Tibial artery (tissue), 4 donors: Measurements from ENCODE around the gene ADAMTS3.

Source experiments
- DNase-seq, 2 donors: peaks; one replicate each; pipeline ENCODE4 v3.0.0-alpha.2; 2019
- H3K27ac ChIP-seq, 2 donors: fragments of 200-600 bp; sonication (generic) in 1 of 2; 1 replicate in 1 of 2; 2 replicates in 1 of 2; pipeline ENCODE4 v1.5.1; 2018 to 2019; ENCODE audit warnings: mild to moderate bottlenecking in 1 of 2
- H3K27me3 ChIP-seq, 2 donors: fragments of 200-600 bp; sonication (generic) in 1 of 2; one replicate each; pipeline versions ENCODE4 v1.5.1 to v1.6.0; 2016 to 2019
- H3K36me3 ChIP-seq, 3 donors: fragments of 200-600 bp; sonication (generic) in 2 of 3; one replicate each; pipeline ENCODE4 v1.5.1; 2016 to 2019; ENCODE audit warnings: mild to moderate bottlenecking in 2 of 3
- H3K4me1 ChIP-seq, 4 donors: fragments of 200-600 bp; sonication (generic) in 2 of 4; 1 replicate in 3 of 4; 2 replicates in 1 of 4; pipeline ENCODE4 v1.5.1; 2016 to 2019
- H3K4me3 ChIP-seq, 2 donors: fragments of 200-600 bp; sonication (generic) in 1 of 2; 1 replicate in 1 of 2; 2 replicates in 1 of 2; pipeline ENCODE4 v1.5.1; 2018 to 2019; ENCODE audit warnings: mild to moderate bottlenecking in 2 of 2
- H3K9me3 ChIP-seq, 3 donors: fragments of 200-600 bp; sonication (generic) in 1 of 3; one replicate each; pipeline ENCODE4 v1.5.1; 2016 to 2019
- intact Hi-C: fragments of 100-400 bp; cut with DNase I; formaldehyde crosslinking; loops from one replicate; pipeline ENCODE4 v1.15.0; 2023; ENCODE audit warnings: low total_unique reads
- TF ChIP-seq, protein P1 (sequence below), 2 experiments: fragments of 200-600 bp in 1 of 2; fragments of 450-650 bp in 1 of 2; IDR thresholded peaks; one replicate each; pipeline ENCODE4 v1.5.1; 2017 to 2019; ENCODE audit warnings: antibody characterized with exemption in 2 of 2, mild to moderate bottlenecking in 1 of 2, moderate library complexity in 1 of 2

The ADAMTS3 gene

DNA sequence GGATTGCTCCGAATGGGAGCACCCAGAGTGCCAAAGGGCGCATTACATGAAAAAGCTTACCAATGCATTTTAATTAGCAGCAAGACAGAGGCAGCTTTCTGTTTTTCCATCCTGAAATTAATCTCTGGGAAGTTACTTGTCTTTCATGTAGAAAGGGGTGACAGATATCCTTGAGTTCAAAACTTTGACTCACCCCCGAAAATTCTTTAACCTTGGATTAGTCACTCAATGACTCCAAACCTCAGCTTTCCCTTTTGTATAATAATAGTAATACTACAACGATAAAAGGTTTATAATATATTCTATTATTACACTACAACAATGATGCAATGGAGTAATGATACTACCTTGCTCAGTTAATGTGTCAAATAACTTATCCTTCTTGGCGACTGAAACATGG lies 126.3 kb downstream of the ADAMTS3 start:
- no peak for DNase-seq
- Histone ChIP-seq H3K27me3 (no peaks in the 10 kb centered on the region), H3K9me3 (no peaks in the 10 kb centered on the region), H3K27ac (no peak overlapping the region), H3K36me3 (no peaks in the 10 kb centered on the region), H3K4me3 (no peak overlapping the region), H3K4me1 (peaks cover 0 to 17% (median 0%) of the 10 kb centered on the region in 4 donors)
- TF ChIP-seq, protein P1, sequence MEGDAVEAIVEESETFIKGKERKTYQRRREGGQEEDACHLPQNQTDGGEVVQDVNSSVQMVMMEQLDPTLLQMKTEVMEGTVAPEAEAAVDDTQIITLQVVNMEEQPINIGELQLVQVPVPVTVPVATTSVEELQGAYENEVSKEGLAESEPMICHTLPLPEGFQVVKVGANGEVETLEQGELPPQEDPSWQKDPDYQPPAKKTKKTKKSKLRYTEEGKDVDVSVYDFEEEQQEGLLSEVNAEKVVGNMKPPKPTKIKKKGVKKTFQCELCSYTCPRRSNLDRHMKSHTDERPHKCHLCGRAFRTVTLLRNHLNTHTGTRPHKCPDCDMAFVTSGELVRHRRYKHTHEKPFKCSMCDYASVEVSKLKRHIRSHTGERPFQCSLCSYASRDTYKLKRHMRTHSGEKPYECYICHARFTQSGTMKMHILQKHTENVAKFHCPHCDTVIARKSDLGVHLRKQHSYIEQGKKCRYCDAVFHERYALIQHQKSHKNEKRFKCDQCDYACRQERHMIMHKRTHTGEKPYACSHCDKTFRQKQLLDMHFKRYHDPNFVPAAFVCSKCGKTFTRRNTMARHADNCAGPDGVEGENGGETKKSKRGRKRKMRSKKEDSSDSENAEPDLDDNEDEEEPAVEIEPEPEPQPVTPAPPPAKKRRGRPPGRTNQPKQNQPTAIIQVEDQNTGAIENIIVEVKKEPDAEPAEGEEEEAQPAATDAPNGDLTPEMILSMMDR (IDR thresholded peaks at IDR 0.05) = no peak
- intact Hi-C loops = no loop called here

DNA sequence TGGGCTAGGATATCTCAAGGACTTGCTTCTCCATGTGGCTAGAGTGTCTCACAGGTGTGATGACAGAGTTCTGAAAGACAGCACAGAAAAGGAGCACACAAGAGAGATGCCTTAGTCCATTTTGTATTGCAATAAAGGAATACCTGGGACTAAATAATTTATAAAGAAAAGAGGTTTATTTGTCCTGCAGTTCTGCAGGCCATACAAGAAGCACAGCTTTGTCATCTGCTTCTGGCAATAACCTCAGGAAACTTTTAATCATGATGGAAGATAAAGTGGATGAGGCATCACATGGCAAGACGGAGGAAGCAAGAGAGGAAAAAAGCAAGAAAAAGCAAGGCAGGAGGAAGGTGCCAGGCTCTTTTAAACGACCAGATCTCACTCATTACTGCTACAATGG lies 126.9 kb downstream of the ADAMTS3 start:
- Histone ChIP-seq H3K36me3 (no peaks in the 10 kb centered on the region), H3K4me3 (no peak overlapping the region), H3K4me1 (peaks cover 0 to 16% (median 0%) of the 10 kb centered on the region in 4 donors), H3K9me3 (no peaks in the 10 kb centered on the region), H3K27ac (no peak overlapping the region), H3K27me3 (no peaks in the 10 kb centered on the region)
- DNase-seq = no peak
- TF ChIP-seq, protein P1 (IDR thresholded peaks at IDR 0.05) = no peak
- intact Hi-C loops = no loop called here

DNA sequence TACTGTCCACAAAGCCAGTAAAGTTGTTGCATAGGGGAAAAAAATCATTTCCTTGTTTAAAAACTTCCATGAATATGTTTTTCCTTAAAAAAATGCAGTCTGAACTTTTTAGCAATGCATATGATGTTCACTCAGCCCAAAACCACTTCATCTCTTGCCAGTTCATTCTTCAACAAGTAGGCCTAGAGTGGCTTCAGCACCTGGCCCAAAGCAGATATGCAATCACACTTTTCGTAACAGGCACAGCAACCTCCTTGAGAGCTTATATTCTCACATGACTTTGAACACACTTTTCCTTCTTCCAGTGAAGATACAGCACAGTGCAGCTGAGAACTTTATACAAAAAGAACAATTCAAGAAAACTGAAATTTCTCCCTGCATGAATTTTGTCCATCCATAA lies 128.6 kb downstream of the ADAMTS3 start:
- intact Hi-C loops = no loop called here
- no peaks in the 10 kb centered on the region for H3K36me3 ChIP-seq
- TF ChIP-seq, protein P1 (IDR thresholded peaks at IDR 0.05) = no peak
- no peak overlapping the region for H3K4me3 ChIP-seq
- H3K4me1 ChIP-seq = peaks cover 0 to 6% (median 0%) of the 10 kb centered on the region in 4 donors
- no peak for DNase-seq
- H3K9me3 ChIP-seq = no peaks in the 10 kb centered on the region
- no peak overlapping the region for H3K27ac ChIP-seq
- no peaks in the 10 kb centered on the region for H3K27me3 ChIP-seq

DNA sequence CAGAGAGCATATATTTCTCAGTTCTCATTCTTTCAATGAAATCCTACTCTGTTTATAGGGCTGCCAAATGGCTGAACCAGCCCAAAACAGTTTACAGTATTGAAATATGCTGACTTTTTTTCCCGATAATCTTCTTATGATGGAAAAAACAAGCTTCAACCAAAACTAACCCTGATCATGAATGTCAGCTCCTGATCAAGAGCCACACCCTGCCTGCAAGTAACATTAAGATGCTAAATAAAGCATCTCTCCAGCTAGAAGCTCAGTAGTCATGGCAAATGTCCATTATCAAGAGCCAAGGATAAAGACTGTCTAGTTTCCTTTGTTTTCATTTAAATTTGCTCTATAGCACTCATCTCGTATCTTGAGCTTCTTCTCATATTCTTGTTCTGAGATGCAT lies 136.0 kb downstream of the ADAMTS3 start:
- H3K27ac ChIP-seq = no peak overlapping the region

DNA sequence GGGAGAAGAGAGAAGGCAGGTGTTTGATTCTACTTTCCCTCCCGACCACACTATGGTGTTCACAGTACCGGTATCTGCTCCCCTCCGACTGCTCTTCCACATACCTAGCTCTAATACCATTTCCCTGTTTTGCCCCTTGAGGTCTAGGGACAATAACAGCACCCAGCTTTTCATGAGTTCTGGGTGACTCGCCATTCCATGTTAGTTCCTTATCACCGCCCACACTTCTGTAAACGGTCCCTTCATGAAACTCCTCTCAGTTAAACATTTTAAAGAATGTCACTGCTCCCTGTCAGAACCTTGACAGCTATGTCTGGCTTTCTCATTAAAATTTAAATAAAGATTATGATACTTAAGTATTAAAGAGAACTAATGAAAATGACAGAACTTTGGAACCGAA lies 136.7 kb downstream of the ADAMTS3 start:
- intact Hi-C loops = no loop called here

More for the DNA sequence above, 136.0 kb downstream of the ADAMTS3 start:
- Histone ChIP-seq H3K4me3 (no peak overlapping the region), H3K9me3 (no peaks in the 10 kb centered on the region), H3K36me3 (no peaks in the 10 kb centered on the region), H3K27me3 (no peaks in the 10 kb centered on the region), H3K4me1 (no peaks in the 10 kb centered on the region)
- intact Hi-C loops = no loop called here
- DNase-seq = no peak
- TF ChIP-seq, protein P1 (IDR thresholded peaks at IDR 0.05) = no peak

More for the DNA sequence above, 136.7 kb downstream of the ADAMTS3 start:
- no peaks in the 10 kb centered on the region for H3K9me3 ChIP-seq
- no peak for DNase-seq
- no peak overlapping the region for H3K27ac ChIP-seq
- no peaks in the 10 kb centered on the region for H3K27me3 ChIP-seq
- no peaks in the 10 kb centered on the region for H3K36me3 ChIP-seq
- no peak overlapping the region for H3K4me3 ChIP-seq
- H3K4me1 ChIP-seq = no peaks in the 10 kb centered on the region
- TF ChIP-seq, protein P1 (IDR thresholded peaks at IDR 0.05) = no peak
